ENCODE measurements around the gene NANOS2. TPM values are rescaled to one million over a fixed set of nuclear protein-coding genes. Genes with fewer than 3 reads are reported as not detected.
A peak's percentile ranks its signal among the peaks of the same experiment; 100 is the strongest.

NANOS2 gene
- total and polyA plus RNA-seq, 9 of the 15 experiments (the other 6 are each of a cell fraction or from before 2014, with no cell fraction given), result not detected

- TF ChIP-seq SIN3A (IDR thresholded peaks at IDR 0.05; ENCODE audit: borderline replicate concordance in 2 of 2, control insufficient read depth in 1 of 2, low read depth in 2 of 2, low read length in 2 of 2), result 0 out of 4 replicates have a peak, but pooled peaks of 1 of the 2 experiments have one; percentile 15
- no peak for TF ChIP-seq STAG1 (CRISPR knock-in tag; IDR thresholded peaks at IDR 0.05; ENCODE audit: borderline replicate concordance)
- TF ChIP-seq TRIM25 (IDR thresholded peaks at IDR 0.05; ENCODE audit: borderline replicate concordance), result peak; percentile 83; the same call in 1 of the 2 replicates
- no peak for TF ChIP-seq KHSRP (IDR thresholded peaks at IDR 0.05)
- no peak for TF ChIP-seq FOSL1 (tag; conservative IDR thresholded peaks at IDR 0.05)
- peak; percentile 43; the same call in 1 of the 2 replicates for TF ChIP-seq MIER1 (IDR thresholded peaks at IDR 0.05; ENCODE audit: low read depth)
- TF ChIP-seq ATF1 (CRISPR knock-in tag; IDR thresholded peaks at IDR 0.05), result no peak
- TF ChIP-seq ATF1 (tag; IDR thresholded peaks at IDR 0.05), result no peak
- TF ChIP-seq ZNF316 (IDR thresholded peaks at IDR 0.05), result no peak
- TF ChIP-seq, protein P1, sequence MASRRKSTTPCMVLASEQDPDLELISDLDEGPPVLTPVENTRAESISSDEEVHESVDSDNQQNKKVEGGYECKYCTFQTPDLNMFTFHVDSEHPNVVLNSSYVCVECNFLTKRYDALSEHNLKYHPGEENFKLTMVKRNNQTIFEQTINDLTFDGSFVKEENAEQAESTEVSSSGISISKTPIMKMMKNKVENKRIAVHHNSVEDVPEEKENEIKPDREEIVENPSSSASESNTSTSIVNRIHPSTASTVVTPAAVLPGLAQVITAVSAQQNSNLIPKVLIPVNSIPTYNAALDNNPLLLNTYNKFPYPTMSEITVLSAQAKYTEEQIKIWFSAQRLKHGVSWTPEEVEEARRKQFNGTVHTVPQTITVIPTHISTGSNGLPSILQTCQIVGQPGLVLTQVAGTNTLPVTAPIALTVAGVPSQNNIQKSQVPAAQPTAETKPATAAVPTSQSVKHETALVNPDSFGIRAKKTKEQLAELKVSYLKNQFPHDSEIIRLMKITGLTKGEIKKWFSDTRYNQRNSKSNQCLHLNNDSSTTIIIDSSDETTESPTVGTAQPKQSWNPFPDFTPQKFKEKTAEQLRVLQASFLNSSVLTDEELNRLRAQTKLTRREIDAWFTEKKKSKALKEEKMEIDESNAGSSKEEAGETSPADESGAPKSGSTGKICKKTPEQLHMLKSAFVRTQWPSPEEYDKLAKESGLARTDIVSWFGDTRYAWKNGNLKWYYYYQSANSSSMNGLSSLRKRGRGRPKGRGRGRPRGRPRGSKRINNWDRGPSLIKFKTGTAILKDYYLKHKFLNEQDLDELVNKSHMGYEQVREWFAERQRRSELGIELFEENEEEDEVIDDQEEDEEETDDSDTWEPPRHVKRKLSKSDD (conservative IDR thresholded peaks at IDR 0.05; ENCODE audit: low read length), result no peak
- TF ChIP-seq, protein P2, sequence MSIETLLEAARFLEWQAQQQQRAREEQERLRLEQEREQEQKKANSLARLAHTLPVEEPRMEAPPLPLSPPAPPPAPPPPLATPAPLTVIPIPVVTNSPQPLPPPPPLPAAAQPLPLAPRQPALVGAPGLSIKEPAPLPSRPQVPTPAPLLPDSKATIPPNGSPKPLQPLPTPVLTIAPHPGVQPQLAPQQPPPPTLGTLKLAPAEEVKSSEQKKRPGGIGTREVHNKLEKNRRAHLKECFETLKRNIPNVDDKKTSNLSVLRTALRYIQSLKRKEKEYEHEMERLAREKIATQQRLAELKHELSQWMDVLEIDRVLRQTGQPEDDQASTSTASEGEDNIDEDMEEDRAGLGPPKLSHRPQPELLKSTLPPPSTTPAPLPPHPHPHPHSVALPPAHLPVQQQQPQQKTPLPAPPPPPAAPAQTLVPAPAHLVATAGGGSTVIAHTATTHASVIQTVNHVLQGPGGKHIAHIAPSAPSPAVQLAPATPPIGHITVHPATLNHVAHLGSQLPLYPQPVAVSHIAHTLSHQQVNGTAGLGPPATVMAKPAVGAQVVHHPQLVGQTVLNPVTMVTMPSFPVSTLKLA (conservative IDR thresholded peaks at IDR 0.05), result 0 out of 4 replicates have a peak, but pooled peaks of 1 of the 2 experiments have one; percentile 5
- peak; percentile 58; the same call in 1 of the 2 replicates for TF ChIP-seq PHF8 (IDR thresholded peaks at IDR 0.05; ENCODE audit: borderline replicate concordance, low read length)
- no peak for TF ChIP-seq DIDO1 (tag; IDR thresholded peaks at IDR 0.05; ENCODE audit: low read depth)
- TF ChIP-seq PYGO2 (tag; IDR thresholded peaks at IDR 0.05), result no peak
- TF ChIP-seq, protein P3, sequence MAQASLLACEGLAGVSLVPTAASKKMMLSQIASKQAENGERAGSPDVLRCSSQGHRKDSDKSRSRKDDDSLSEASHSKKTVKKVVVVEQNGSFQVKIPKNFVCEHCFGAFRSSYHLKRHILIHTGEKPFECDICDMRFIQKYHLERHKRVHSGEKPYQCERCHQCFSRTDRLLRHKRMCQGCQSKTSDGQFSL (CRISPR knock-in tag; IDR thresholded peaks at IDR 0.05), result 0 out of 2 replicates have a peak, but pooled peaks have one; percentile 21
- TF ChIP-seq, protein P3 (tag; IDR thresholded peaks at IDR 0.05), result no peak
- no peak for TF ChIP-seq SOX6 (IDR thresholded peaks at IDR 0.05)
- TF ChIP-seq HDAC2 (IDR thresholded peaks at IDR 0.05), result 0 out of 2 replicates have a peak, but pooled peaks have one; percentile 34
These were observed 12.5 kb downstream of the NANOS2 start, which contains the start of gene MYPOP (continued) for GRCh38 chr19:45901912-45902650.

All from K562 (cell line).